ENCODE results near the gene NDC80. TPM values are rescaled to one million over a fixed set of nuclear protein-coding genes. Genes with fewer than 3 reads are reported as not detected.
A peak's percentile ranks its signal among the peaks of the same experiment; 100 is the strongest.
"Not testable (repeated sequence)": the region's sequence is repeated elsewhere in the genome, so short reads cannot be mapped to it uniquely, and the experiment has no call there.

Gene NDC80
- total RNA-seq, 1 donor, result 2.2 TPM

DNA sequence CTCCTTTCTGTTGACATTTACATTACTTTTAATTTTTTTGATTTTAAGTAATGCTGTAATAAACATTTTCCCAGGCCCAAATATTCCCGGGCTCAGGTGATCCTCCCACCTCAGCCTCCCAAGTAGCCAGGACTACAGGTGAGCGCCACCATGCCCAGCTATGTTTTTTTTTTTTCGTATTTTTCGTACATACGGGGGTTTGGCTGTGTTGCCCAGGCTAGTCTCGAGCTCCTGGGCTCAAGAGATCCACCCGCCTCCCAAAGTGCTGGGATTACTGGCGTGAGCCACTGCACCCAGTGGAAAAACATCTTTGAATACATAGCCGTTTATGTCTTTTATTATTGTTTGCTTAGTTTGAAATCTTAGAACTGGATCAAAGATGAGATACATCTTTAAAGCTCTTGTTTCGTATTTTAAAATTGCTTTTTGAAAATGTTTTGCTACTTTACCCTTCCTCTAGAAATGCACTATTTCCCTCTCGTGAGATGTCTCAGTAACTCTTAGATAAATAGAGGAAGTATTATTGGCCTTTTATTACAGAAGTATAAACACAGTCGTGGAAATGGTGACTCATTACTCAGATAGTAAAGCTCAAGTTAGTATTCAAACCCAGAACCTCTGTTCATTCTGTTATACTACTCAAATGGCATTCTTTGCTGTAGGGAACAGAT lies 86.6 kb downstream of the NDC80 start:
- Histone ChIP-seq H3K27me3 (ENCODE audit: insufficient read depth, low read length) (no peaks in the 10 kb centered on the region), H3K79me2 (ENCODE audit: insufficient read depth, low read length) (peaks cover 66% of the 10 kb centered on the region), H2AFZ (ENCODE audit: low read length) (no peak overlapping the region), H3K4me2 (ENCODE audit: insufficient read depth, low read length) (peak overlapping the region; percentile 92), H3K4me1 (ENCODE audit: insufficient read depth, low read length) (peaks cover 23% of the 10 kb centered on the region), H3K27ac (ENCODE audit: low read depth, low read length) (peak overlapping the region; percentile 86), H3K36me3 (ENCODE audit: insufficient read depth, low read length) (no peaks in the 10 kb centered on the region), H3K4me3 (ENCODE audit: insufficient read depth, low read length) (peak overlapping the region; percentile 89), H3K9me3 (ENCODE audit: low read depth, low read length) (no peaks in the 10 kb centered on the region), H4K20me1 (ENCODE audit: insufficient read depth, low read length) (peaks cover 18% of the 10 kb centered on the region)
- peak; percentile 65 for DNase-seq (ENCODE audit: insufficient read length, low spot score, missing footprints)
- TF ChIP-seq CTCF (IDR thresholded peaks at IDR 0.05; ENCODE audit: extremely low read depth, low read depth, low read length), result no peak

GRCh38 chr18:2660849-2661248 lies 89.5 kb downstream of the NDC80 start:
- not testable (repeated sequence) for H3K4me2 ChIP-seq (ENCODE audit: insufficient read depth, low read length); H3K27ac ChIP-seq (ENCODE audit: low read depth, low read length); H2AFZ ChIP-seq (ENCODE audit: low read length); H3K27me3 ChIP-seq (ENCODE audit: insufficient read depth, low read length); H3K9me3 ChIP-seq (ENCODE audit: low read depth, low read length); H3K36me3 ChIP-seq (ENCODE audit: insufficient read depth, low read length); DNase-seq (ENCODE audit: insufficient read length, low spot score, missing footprints); H3K4me3 ChIP-seq (ENCODE audit: insufficient read depth, low read length)
- Histone ChIP-seq H4K20me1 (ENCODE audit: insufficient read depth, low read length) (peaks cover 25% of the 10 kb centered on the region), H3K4me1 (ENCODE audit: insufficient read depth, low read length) (peaks cover 23% of the 10 kb centered on the region), H3K79me2 (ENCODE audit: insufficient read depth, low read length) (peaks cover 95% of the 10 kb centered on the region)

DNA sequence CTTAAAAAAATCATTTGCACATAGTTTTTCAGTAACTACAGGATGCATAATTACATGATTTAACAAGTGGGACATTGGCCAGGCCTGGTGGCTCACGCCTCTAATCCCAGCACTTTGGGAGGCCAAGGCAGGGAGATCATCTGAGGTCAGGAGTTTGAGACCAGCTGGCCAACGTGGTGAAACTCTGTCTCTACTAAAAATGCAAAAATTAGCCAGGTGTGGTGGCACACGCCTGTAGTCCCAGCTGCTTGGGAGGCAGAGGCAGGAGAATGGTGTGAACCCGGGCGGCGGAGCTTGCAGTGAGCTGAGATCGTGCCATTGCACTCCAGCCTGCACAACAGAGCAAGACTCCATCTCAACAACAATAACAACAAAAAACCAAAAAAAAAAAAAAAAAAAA lies 90.9 kb downstream of the NDC80 start:
- not testable (repeated sequence) for H3K27ac ChIP-seq (ENCODE audit: low read depth, low read length); H3K9me3 ChIP-seq (ENCODE audit: low read depth, low read length); H2AFZ ChIP-seq (ENCODE audit: low read length); DNase-seq (ENCODE audit: insufficient read length, low spot score, missing footprints); H3K4me2 ChIP-seq (ENCODE audit: insufficient read depth, low read length); H3K27me3 ChIP-seq (ENCODE audit: insufficient read depth, low read length); H3K4me3 ChIP-seq (ENCODE audit: insufficient read depth, low read length)
- peaks cover 19% of the 10 kb centered on the region for H4K20me1 ChIP-seq (ENCODE audit: insufficient read depth, low read length)
- peaks cover 10% of the 10 kb centered on the region for H3K36me3 ChIP-seq (ENCODE audit: insufficient read depth, low read length)
- peaks cover 22% of the 10 kb centered on the region for H3K4me1 ChIP-seq (ENCODE audit: insufficient read depth, low read length)
- H3K79me2 ChIP-seq (ENCODE audit: insufficient read depth, low read length), result peaks cover 94% of the 10 kb centered on the region

GRCh38 chr18:2662990-2663389 lies 91.6 kb downstream of the NDC80 start:
- no peak for TF ChIP-seq CTCF (IDR thresholded peaks at IDR 0.05; ENCODE audit: extremely low read depth, low read depth, low read length)
- H3K4me3 ChIP-seq (ENCODE audit: insufficient read depth, low read length), result no peak overlapping the region
- H3K4me2 ChIP-seq (ENCODE audit: insufficient read depth, low read length), result no peak overlapping the region
- H3K36me3 ChIP-seq (ENCODE audit: insufficient read depth, low read length), result peaks cover 17% of the 10 kb centered on the region
- H4K20me1 ChIP-seq (ENCODE audit: insufficient read depth, low read length), result peaks cover 19% of the 10 kb centered on the region
- H3K27ac ChIP-seq (ENCODE audit: low read depth, low read length), result no peak overlapping the region
- no peak overlapping the region for H2AFZ ChIP-seq (ENCODE audit: low read length)
- peaks cover 15% of the 10 kb centered on the region for H3K4me1 ChIP-seq (ENCODE audit: insufficient read depth, low read length)
- H3K27me3 ChIP-seq (ENCODE audit: insufficient read depth, low read length), result no peaks in the 10 kb centered on the region
- no peak for DNase-seq (ENCODE audit: insufficient read length, low spot score, missing footprints)
- H3K79me2 ChIP-seq (ENCODE audit: insufficient read depth, low read length), result peaks cover 88% of the 10 kb centered on the region
- no peaks in the 10 kb centered on the region for H3K9me3 ChIP-seq (ENCODE audit: low read depth, low read length)

Small RNA genes lying within 50 kb of the gene (small RNA-seq; reads per million reads assigned to genes)
- not detected for gene RF00019
- gene RF01233, result not detected
- not detected for gene RNU6-340P

Other genes starting within 250 kb of the NDC80 start
- 8.8 and 10.5 TPM in 2 replicates for gene METTL4, start 52 bp upstream of the NDC80 start, total RNA-seq
- 52.2 and 53.6 TPM in 2 replicates for gene SMCHD1, start 84.2 kb downstream of the NDC80 start, total RNA-seq

Data from osteoblast (primary cell).